HepG2 (cell line): Measurements from ENCODE around the gene TIMM23. TPM values are rescaled to one million over a fixed set of nuclear protein-coding genes. Genes with fewer than 3 reads are reported as not detected.
A peak's percentile ranks its signal among the peaks of the same experiment; 100 is the strongest.

Source experiments
- POLR2A ChIP-seq, 2 experiments: IDR thresholded peaks; 2 replicates each; pipeline ENCODE4 v1.6.1; 2011; ENCODE audit warnings: low read depth in 2 of 2, low read length in 2 of 2, mild to moderate bottlenecking in 1 of 2, moderate library complexity in 1 of 2; ENCODE audit not compliant: insufficient read depth in 1 of 2
- RBM22 ChIP-seq: fragments of 200-400 bp; formaldehyde crosslinking; optimal IDR thresholded peaks from 2 replicates; pipeline ENCODE3; 2017; ENCODE audit warnings: mild to moderate bottlenecking, low read length, moderate library complexity
- SOX5 ChIP-seq: IDR thresholded peaks from 2 replicates; pipeline ENCODE4 v1.6.1; 2016; ENCODE audit warnings: borderline replicate concordance
- TSC22D2 ChIP-seq: sonication (generic); formaldehyde crosslinking; IDR thresholded peaks from 2 replicates; pipeline ENCODE4 v1.5.1; 2020; ENCODE audit warnings: missing genetic modification reagents, mild to moderate bottlenecking, borderline replicate concordance
- ZNF296 ChIP-seq: sonication (generic); formaldehyde crosslinking; conservative IDR thresholded peaks from 2 replicates; pipeline ENCODE4 v1.5.0; 2020; ENCODE audit warnings: mild to moderate bottlenecking, missing genetic modification reagents
- ZNF629 ChIP-seq: sonication (generic); formaldehyde crosslinking; conservative IDR thresholded peaks from 2 replicates; pipeline ENCODE4 v1.5.0; 2020; ENCODE audit warnings: missing genetic modification reagents
- polyA plus RNA-seq, 8 experiments: library from polyadenylated mRNA; depleted of rRNA in 3 of 8; stranded (reverse) in 7 of 8; unstranded in 1 of 8; fragments of >200 nt; fragmentation: Illumina TruSeq in 4 of 8; extraction: Trizol in 4 of 8; gene quantifications; 2 replicates each; pipeline versions ENCODE4 v1.2.1 to v1.2.3, GENCODE V29; 2011 to 2016; ENCODE audit warnings: low read depth in 4 of 8, missing spikeins in 1 of 8, mixed read lengths in 1 of 8; ENCODE audit not compliant: insufficient read depth in 1 of 8
- total RNA-seq, 5 experiments: library from RNA; depleted of rRNA; stranded (reverse); fragments of >200 nt; fragmentation: Illumina TruSeq; extraction: Trizol; gene quantifications; 2 replicates each; pipeline ENCODE4 v1.2.3, GENCODE V29; 2016; ENCODE audit warnings: low read depth in 1 of 5
- TF ChIP-seq, protein P1 (sequence below): sonication (generic); formaldehyde crosslinking; IDR thresholded peaks from 2 replicates; pipeline ENCODE4 v1.5.1; 2020; ENCODE audit warnings: mild to moderate bottlenecking, missing genetic modification reagents, borderline replicate concordance

Gene TIMM23
- total and polyA plus RNA-seq, 2 of the 13 experiments (the other 11 are each of a cell fraction or from before 2014, with no cell fraction given): 80.2 to 98.6 TPM

DNA sequence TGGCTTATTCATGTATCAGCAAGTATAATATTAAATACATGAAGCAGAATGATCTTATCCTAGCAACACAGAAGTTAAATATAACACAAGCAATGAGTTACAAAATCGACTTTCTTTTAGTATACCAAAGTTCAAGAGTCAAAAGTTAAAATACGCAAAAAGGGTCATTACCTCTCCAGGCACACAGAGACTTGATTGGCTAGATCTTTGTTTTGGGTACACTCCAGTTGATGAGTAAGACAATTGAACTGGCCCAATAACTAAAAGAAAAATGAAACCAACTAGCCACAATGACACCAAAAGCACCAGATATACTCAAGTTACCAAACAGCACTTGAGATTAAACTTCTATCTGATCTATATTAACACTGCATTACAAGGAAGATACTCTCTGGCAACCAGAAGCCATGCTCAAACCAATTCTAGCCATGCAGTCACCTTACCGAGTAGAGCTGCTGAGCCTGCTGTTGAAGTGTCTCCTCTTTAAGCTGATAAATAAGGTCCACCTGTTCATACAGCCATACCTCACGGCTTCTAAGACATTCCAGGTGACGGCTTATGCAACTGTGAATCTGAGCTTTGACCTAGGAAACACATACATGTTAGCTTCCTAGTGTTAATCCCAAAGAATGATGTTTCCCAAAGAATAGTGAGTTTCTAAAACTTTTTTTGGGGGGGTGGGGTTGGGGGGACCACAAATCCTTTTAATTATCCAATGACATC lies 42.6 kb downstream of the TIMM23 start (continued):
- TF ChIP-seq, protein P1, sequence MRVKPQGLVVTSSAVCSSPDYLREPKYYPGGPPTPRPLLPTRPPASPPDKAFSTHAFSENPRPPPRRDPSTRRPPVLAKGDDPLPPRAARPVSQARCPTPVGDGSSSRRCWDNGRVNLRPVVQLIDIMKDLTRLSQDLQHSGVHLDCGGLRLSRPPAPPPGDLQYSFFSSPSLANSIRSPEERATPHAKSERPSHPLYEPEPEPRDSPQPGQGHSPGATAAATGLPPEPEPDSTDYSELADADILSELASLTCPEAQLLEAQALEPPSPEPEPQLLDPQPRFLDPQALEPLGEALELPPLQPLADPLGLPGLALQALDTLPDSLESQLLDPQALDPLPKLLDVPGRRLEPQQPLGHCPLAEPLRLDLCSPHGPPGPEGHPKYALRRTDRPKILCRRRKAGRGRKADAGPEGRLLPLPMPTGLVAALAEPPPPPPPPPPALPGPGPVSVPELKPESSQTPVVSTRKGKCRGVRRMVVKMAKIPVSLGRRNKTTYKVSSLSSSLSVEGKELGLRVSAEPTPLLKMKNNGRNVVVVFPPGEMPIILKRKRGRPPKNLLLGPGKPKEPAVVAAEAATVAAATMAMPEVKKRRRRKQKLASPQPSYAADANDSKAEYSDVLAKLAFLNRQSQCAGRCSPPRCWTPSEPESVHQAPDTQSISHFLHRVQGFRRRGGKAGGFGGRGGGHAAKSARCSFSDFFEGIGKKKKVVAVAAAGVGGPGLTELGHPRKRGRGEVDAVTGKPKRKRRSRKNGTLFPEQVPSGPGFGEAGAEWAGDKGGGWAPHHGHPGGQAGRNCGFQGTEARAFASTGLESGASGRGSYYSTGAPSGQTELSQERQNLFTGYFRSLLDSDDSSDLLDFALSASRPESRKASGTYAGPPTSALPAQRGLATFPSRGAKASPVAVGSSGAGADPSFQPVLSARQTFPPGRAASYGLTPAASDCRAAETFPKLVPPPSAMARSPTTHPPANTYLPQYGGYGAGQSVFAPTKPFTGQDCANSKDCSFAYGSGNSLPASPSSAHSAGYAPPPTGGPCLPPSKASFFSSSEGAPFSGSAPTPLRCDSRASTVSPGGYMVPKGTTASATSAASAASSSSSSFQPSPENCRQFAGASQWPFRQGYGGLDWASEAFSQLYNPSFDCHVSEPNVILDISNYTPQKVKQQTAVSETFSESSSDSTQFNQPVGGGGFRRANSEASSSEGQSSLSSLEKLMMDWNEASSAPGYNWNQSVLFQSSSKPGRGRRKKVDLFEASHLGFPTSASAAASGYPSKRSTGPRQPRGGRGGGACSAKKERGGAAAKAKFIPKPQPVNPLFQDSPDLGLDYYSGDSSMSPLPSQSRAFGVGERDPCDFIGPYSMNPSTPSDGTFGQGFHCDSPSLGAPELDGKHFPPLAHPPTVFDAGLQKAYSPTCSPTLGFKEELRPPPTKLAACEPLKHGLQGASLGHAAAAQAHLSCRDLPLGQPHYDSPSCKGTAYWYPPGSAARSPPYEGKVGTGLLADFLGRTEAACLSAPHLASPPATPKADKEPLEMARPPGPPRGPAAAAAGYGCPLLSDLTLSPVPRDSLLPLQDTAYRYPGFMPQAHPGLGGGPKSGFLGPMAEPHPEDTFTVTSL (CRISPR knock-in tag): no peak
- TF ChIP-seq ZNF296 (no peak), ZNF629 (CRISPR knock-in tag) (0 out of 2 replicates have a peak, but pooled peaks have one; percentile 11), TSC22D2 (CRISPR knock-in tag) (no peak), SOX5 (0 out of 2 replicates have a peak, but pooled peaks have one; percentile 6), POLR2A (IDR thresholded peaks at IDR 0.05; ENCODE audit: insufficient read depth in 1 of 2, low read depth in 2 of 2, low read length in 2 of 2) (peak in 1 of 2 experiments; percentile 42; a peak in 1 of 4 replicates), RBM22 (peak; percentile 83)
